HepG2 (cell line): ENCODE results near the gene PPP1R16B. TPM values are rescaled to one million over a fixed set of nuclear protein-coding genes. Genes with fewer than 3 reads are reported as not detected.

ENCODE experiments used
- ATAC-seq: fragments of 200-7000 bp; cut with Tn5 transposase; 3 replicates; pipeline ENCODE4 v1.9.1; 2020; ENCODE audit warnings: mild to moderate bottlenecking, moderate library complexity
- BruUV-seq: library from RNA; stranded (reverse); fragments of 400-500 nt; replicated peaks from 2 replicates; lab custom pipeline; 2021; lab: Mats Ljungman, UMichigan
- CTCF ChIA-PET: fragments of 300-600 bp; formaldehyde crosslinking; extraction: SDS; loops from one replicate; lab custom pipeline; 2021; ENCODE audit warnings: low total read pairs, inconsistent platforms, low intra/inter-chr PET ratio; lab: Yijun Ruan, JAX
- POLR2A ChIA-PET: fragments of 350-600 bp; sonication (Branson Sonifier 250); formaldehyde crosslinking; loops from one replicate; lab custom pipeline; 2020; ENCODE audit warnings: antibody characterized with exemption, inconsistent platforms; lab: Yijun Ruan, JAX
- DNase-seq: peaks from one replicate; pipeline ENCODE4 v3.0.0-alpha.2; 2015; ENCODE audit warnings: low spot score
- FAIRE-seq: peaks from 3 replicates; lab custom pipeline; 2011; peaks lifted over from hg19 to GRCh38; lab: Jason Lieb, UNC
- H2AFZ ChIP-seq: one replicate; pipeline ENCODE4 v1.6.1; 2011; ENCODE audit warnings: low read length, inconsistent platforms
- H3K27ac ChIP-seq: fragments of 300-600 bp; 3 replicates; pipeline ENCODE4 v1.8.0; 2011; ENCODE audit warnings: mixed run types, mild to moderate bottlenecking, mixed read lengths, low read length, inconsistent platforms; ENCODE audit not compliant: insufficient read depth; ENCODE audit errors: extremely low read length
- H3K27me3 ChIP-seq, 2 experiments: fragments of 200-600 bp in 1 of 2; 2 replicates in 1 of 2; 3 replicates in 1 of 2; pipeline versions ENCODE4 v1.6.0 to v1.8.0; 2011; ENCODE audit warnings: low read length in 2 of 2, mild to moderate bottlenecking in 2 of 2, moderate library complexity in 2 of 2, inconsistent platforms in 1 of 2; ENCODE audit not compliant: insufficient read depth in 2 of 2, control insufficient read depth in 1 of 2
- H3K36me3 ChIP-seq, 2 experiments: fragments of 200-600 bp in 1 of 2; replicated peaks in 1 of 2; 2 replicates in 1 of 2; 3 replicates in 1 of 2; pipeline versions ENCODE4 v1.5.1 to v1.8.0; 2011; ENCODE audit warnings: low read length in 2 of 2, inconsistent platforms in 1 of 2; ENCODE audit not compliant: insufficient read depth in 2 of 2, control insufficient read depth in 1 of 2
- H3K4me1 ChIP-seq: 2 replicates; pipeline ENCODE4 v1.5.1; 2012; ENCODE audit warnings: low read length, inconsistent platforms; ENCODE audit not compliant: insufficient read depth
- H3K4me2 ChIP-seq: 2 replicates; pipeline ENCODE4 v1.6.0; 2011; ENCODE audit warnings: low read depth, low read length, inconsistent platforms
- H3K4me3 ChIP-seq, 3 experiments: fragments of 200-600 bp in 1 of 3; sonication (generic), shearing (Covaris generic) in 1 of 3; replicated peaks in 1 of 3; 2 replicates each; pipeline ENCODE4 v1.5.1; 2011 to 2016; ENCODE audit warnings: low read length in 3 of 3, inconsistent platforms in 2 of 3, low read depth in 2 of 3, mild to moderate bottlenecking in 2 of 3, control low read depth in 1 of 3, mixed read lengths in 1 of 3; ENCODE audit not compliant: insufficient read depth in 1 of 3
- H3K79me2 ChIP-seq: one replicate; pipeline ENCODE4 v1.6.1; 2011; ENCODE audit warnings: low read length, inconsistent platforms; ENCODE audit not compliant: insufficient read depth
- H3K9ac ChIP-seq: 2 replicates; pipeline ENCODE4 v1.6.0; 2011; ENCODE audit warnings: mild to moderate bottlenecking, low read depth, low read length, inconsistent platforms; ENCODE audit not compliant: insufficient read depth
- H3K9me3 ChIP-seq: 2 replicates; pipeline ENCODE4 v1.5.1; 2012; ENCODE audit warnings: mild to moderate bottlenecking, low read length
- H4K20me1 ChIP-seq: 2 replicates; pipeline ENCODE4 v1.6.0; 2011; ENCODE audit warnings: inconsistent platforms, mild to moderate bottlenecking, low read length, moderate library complexity; ENCODE audit not compliant: insufficient read depth
- AHR ChIP-seq: IDR thresholded peaks from 2 replicates; pipeline ENCODE4 v1.6.1; 2018; ENCODE audit warnings: missing genetic modification reagents, missing compliant biosample characterization
- ARNTL ChIP-seq: sonication (generic); formaldehyde crosslinking; IDR thresholded peaks from 2 replicates; pipeline ENCODE4 v1.4.0; 2020; ENCODE audit warnings: mild to moderate bottlenecking, missing genetic modification reagents
- CCDC6 ChIP-seq: sonication (generic); formaldehyde crosslinking; IDR thresholded peaks from 2 replicates; pipeline ENCODE4 v1.8.1; 2022; ENCODE audit warnings: mild to moderate bottlenecking, missing genetic modification reagents, moderate library complexity
- CREB1 ChIP-seq, 2 experiments: fragments of 450-650 bp in 1 of 2; IDR thresholded peaks; 2 replicates each; pipeline ENCODE4 v1.6.1; 2016 to 2017; ENCODE audit warnings: control low read depth in 1 of 2, mild to moderate bottlenecking in 1 of 2, missing compliant biosample characterization in 1 of 2, missing genetic modification characterization in 1 of 2
- KLF11 ChIP-seq: IDR thresholded peaks from 2 replicates; pipeline ENCODE4 v1.6.1; 2016; ENCODE audit warnings: missing compliant biosample characterization
- MXD1 ChIP-seq: sonication (generic); formaldehyde crosslinking; IDR thresholded peaks from 2 replicates; pipeline ENCODE4 v1.4.0; 2020; ENCODE audit warnings: mild to moderate bottlenecking, missing genetic modification reagents
- POLR2A ChIP-seq, 2 experiments: IDR thresholded peaks; 2 replicates each; pipeline ENCODE4 v1.6.1; 2011; ENCODE audit warnings: low read depth in 2 of 2, low read length in 2 of 2, mild to moderate bottlenecking in 1 of 2, moderate library complexity in 1 of 2; ENCODE audit not compliant: insufficient read depth in 1 of 2
- SRSF4 ChIP-seq: fragments of 200-400 bp; formaldehyde crosslinking; IDR thresholded peaks from one replicate; pipeline ENCODE4 v1.6.1; 2018; ENCODE audit warnings: mild to moderate bottlenecking, low read depth, low read length, moderate library complexity; ENCODE audit not compliant: poor library complexity, severe bottlenecking
- TBX2 ChIP-seq: sonication (generic); formaldehyde crosslinking; IDR thresholded peaks from 2 replicates; pipeline ENCODE4 v1.5.0; 2020; ENCODE audit warnings: missing genetic modification reagents, mild to moderate bottlenecking, borderline replicate concordance
- ZMYM2 ChIP-seq: sonication (generic); formaldehyde crosslinking; IDR thresholded peaks from 2 replicates; pipeline ENCODE4 v1.8.0; 2022; ENCODE audit warnings: mild to moderate bottlenecking, missing genetic modification reagents
- ZNF101 ChIP-seq: sonication (generic); formaldehyde crosslinking; IDR thresholded peaks from 2 replicates; pipeline ENCODE4 v1.4.0; 2020; ENCODE audit warnings: mild to moderate bottlenecking, low read depth, missing genetic modification reagents, borderline replicate concordance
- ZNF280D ChIP-seq: sonication (generic); formaldehyde crosslinking; IDR thresholded peaks from 2 replicates; pipeline ENCODE4 v1.5.1; 2020; ENCODE audit warnings: mild to moderate bottlenecking, missing genetic modification reagents
- ZNF292 ChIP-seq: sonication (generic); formaldehyde crosslinking; IDR thresholded peaks from 2 replicates; pipeline ENCODE4 v1.8.1; 2022; ENCODE audit warnings: mild to moderate bottlenecking, low read depth, missing genetic modification reagents, borderline replicate concordance
- ZNF564 ChIP-seq: sonication (generic); formaldehyde crosslinking; IDR thresholded peaks from 2 replicates; pipeline ENCODE4 v1.8.1; 2023; ENCODE audit warnings: mild to moderate bottlenecking, missing genetic modification reagents
- ZNF589 ChIP-seq: sonication (generic); formaldehyde crosslinking; conservative IDR thresholded peaks from 2 replicates; pipeline ENCODE4 v1.8.0; 2022; ENCODE audit warnings: mild to moderate bottlenecking, moderate library complexity, missing genetic modification reagents
- ZNF674 ChIP-seq: sonication (generic); formaldehyde crosslinking; IDR thresholded peaks from 2 replicates; pipeline ENCODE4 v1.5.0; 2020; ENCODE audit warnings: low read depth, mild to moderate bottlenecking, missing genetic modification reagents
- ZNF75D ChIP-seq: sonication (generic); formaldehyde crosslinking; IDR thresholded peaks from 2 replicates; pipeline ENCODE4 v1.8.1; 2023; ENCODE audit warnings: missing genetic modification reagents, mild to moderate bottlenecking, borderline replicate concordance
- ZNF776 ChIP-seq: sonication (generic); formaldehyde crosslinking; IDR thresholded peaks from 2 replicates; pipeline ENCODE4 v1.4.0; 2020; ENCODE audit warnings: mild to moderate bottlenecking, missing genetic modification reagents
- ZNF781 ChIP-seq: sonication (generic); formaldehyde crosslinking; IDR thresholded peaks from 2 replicates; pipeline ENCODE4 v1.5.1; 2020; ENCODE audit warnings: borderline replicate concordance, mild to moderate bottlenecking, missing genetic modification reagents; ENCODE audit errors: not compliant biosample characterization
- WGBS: methylation state at CpG from one replicate; pipeline ENCODE4 v1.1.6; 2017; ENCODE audit warnings: low lambda C conversion rate; 5-methylcytosine and 5-hydroxymethylcytosine counted together
- in situ Hi-C: cut with HindIII; loops from 2 replicates; pipeline ENCODE4 v1.10.0; 2017; ENCODE audit warnings: low pct_unique_long_range_greater_than_20kb; ENCODE audit not compliant: extremely low pct_ligation_motif_present
- intact Hi-C: fragments of 100-400 bp; cut with micrococcal nuclease; formaldehyde crosslinking; loops from one replicate; pipeline ENCODE4 v1.10.0; 2022; ENCODE audit not compliant: unreplicated experiment
- polyA plus RNA-seq, 8 experiments: library from polyadenylated mRNA; depleted of rRNA in 3 of 8; stranded (reverse) in 7 of 8; unstranded in 1 of 8; fragments of >200 nt; fragmentation: Illumina TruSeq in 4 of 8; extraction: Trizol in 4 of 8; gene quantifications; 2 replicates each; pipeline versions ENCODE4 v1.2.1 to v1.2.3, GENCODE V29; 2011 to 2016; ENCODE audit warnings: low read depth in 4 of 8, missing spikeins in 1 of 8, mixed read lengths in 1 of 8; ENCODE audit not compliant: insufficient read depth in 1 of 8
- total RNA-seq, 5 experiments: library from RNA; depleted of rRNA; stranded (reverse); fragments of >200 nt; fragmentation: Illumina TruSeq; extraction: Trizol; gene quantifications; 2 replicates each; pipeline ENCODE4 v1.2.3, GENCODE V29; 2016; ENCODE audit warnings: low read depth in 1 of 5

Gene PPP1R16B
- total and polyA plus RNA-seq, 2 of the 13 experiments (the other 11 are each of a cell fraction or from before 2014, with no cell fraction given): 0.02 to 0.11 TPM

GRCh38 chr20:38927902-38928578 is 122.5 kb downstream of the PPP1R16B start (continued):
- TF ChIP-seq ZNF280D (CRISPR knock-in tag): no peak
- TF ChIP-seq ZNF75D (CRISPR knock-in tag): no peak
- TF ChIP-seq ZNF564 (CRISPR knock-in tag): 0 out of 2 replicates have a peak, but pooled peaks have one; percentile 50
- TF ChIP-seq ZNF589 (CRISPR knock-in tag): no peak
- 0 out of 2 replicates have a peak, but pooled peaks have one; percentile 15 for TF ChIP-seq CCDC6 (CRISPR knock-in tag)
- no peak for TF ChIP-seq ZNF292
- TF ChIP-seq ZMYM2: no peak
- TF ChIP-seq, all 625 proteins: peak for 38

GRCh38 chr20:38930242-38930569 is 124.7 kb downstream of the PPP1R16B start:
- Histone ChIP-seq H4K20me1 (peaks cover 19% of the 10 kb centered on the region; the same call in 1 of the 2 replicates), H3K9ac (no peak overlapping the region), H3K27ac (no peak overlapping the region), H3K4me1 (peaks cover 82% of the 10 kb centered on the region), H3K9me3 (no peaks in the 10 kb centered on the region), H3K4me2 (peak overlapping the region; percentile 87), H3K27me3 (no peaks in the 10 kb centered on the region; a peak in 1 of 5 replicates), H2AFZ (no peak overlapping the region), H3K79me2 (peaks cover 87% of the 10 kb centered on the region), H3K36me3 (peaks cover 0 to 17% of the 10 kb centered on the region in 2 experiments; a peak in 4 of 5 replicates), H3K4me3 (no peak overlapping the region)
- CTCF ChIA-PET: no interaction called here
- in situ Hi-C loops: no loop called here
- BruUV-seq: no TSS peak
- ATAC-seq (no peak), FAIRE-seq (no peak), DNase-seq (no peak)
- intact Hi-C loops: no loop called here
- 97% methylated on average over 1 of the region's 1 CpG for WGBS
- POLR2A ChIA-PET: interaction anchor here (1.2 to 2.5 kb wide), 2 partner anchors 32 to 118 kb away, joined by 3 to 14 read pairs; partner anchors contain the start of gene DHX35
- TF ChIP-seq ZNF781 (peak; percentile 15), KLF11 (CRISPR knock-in tag) (no peak), TBX2 (no peak), CREB1 (IDR thresholded peaks at IDR 0.05) (no peak), CREB1 (CRISPR knock-in tag; IDR thresholded peaks at IDR 0.05) (no peak), ZNF101 (CRISPR knock-in tag) (no peak), ZNF776 (CRISPR knock-in tag) (no peak), MXD1 (CRISPR knock-in tag) (no peak), SRSF4 (no peak), ARNTL (no peak), ZNF674 (CRISPR knock-in tag) (no peak), AHR (no peak), POLR2A (IDR thresholded peaks at IDR 0.05; ENCODE audit: insufficient read depth in 1 of 2, low read depth in 2 of 2, low read length in 2 of 2) (peak in 1 of 2 experiments; percentile 32; a peak in 1 of 4 replicates)
